ENCODE results near the gene SEM1.
"Not testable (repeated sequence)": the region's sequence is repeated elsewhere in the genome, so short reads cannot be mapped to it uniquely, and the experiment has no call there.

Gene SEM1

DNA sequence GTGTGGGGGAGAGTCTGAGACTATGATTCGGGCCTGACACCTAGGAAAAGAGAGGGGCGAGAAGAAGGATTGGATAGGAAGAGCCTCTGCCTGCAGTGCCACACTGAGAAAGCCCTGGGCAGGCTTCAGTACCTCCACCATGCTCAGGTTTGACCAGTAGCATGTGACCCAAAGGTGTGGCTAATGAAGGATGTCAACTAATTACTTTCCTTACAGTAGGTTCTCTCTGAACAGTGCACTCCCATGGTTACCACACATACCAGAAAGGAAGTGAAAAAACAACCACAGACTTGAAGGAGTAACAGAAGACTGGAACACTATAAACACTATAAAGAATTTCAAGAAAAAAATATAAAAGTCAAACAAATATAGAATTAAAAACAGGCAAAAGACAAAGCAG lies 46.2 kb downstream of the SEM1 start:
- DNase-seq (ENCODE audit: extremely low read depth, low read depth) = no peak
- TF ChIP-seq, protein P1, sequence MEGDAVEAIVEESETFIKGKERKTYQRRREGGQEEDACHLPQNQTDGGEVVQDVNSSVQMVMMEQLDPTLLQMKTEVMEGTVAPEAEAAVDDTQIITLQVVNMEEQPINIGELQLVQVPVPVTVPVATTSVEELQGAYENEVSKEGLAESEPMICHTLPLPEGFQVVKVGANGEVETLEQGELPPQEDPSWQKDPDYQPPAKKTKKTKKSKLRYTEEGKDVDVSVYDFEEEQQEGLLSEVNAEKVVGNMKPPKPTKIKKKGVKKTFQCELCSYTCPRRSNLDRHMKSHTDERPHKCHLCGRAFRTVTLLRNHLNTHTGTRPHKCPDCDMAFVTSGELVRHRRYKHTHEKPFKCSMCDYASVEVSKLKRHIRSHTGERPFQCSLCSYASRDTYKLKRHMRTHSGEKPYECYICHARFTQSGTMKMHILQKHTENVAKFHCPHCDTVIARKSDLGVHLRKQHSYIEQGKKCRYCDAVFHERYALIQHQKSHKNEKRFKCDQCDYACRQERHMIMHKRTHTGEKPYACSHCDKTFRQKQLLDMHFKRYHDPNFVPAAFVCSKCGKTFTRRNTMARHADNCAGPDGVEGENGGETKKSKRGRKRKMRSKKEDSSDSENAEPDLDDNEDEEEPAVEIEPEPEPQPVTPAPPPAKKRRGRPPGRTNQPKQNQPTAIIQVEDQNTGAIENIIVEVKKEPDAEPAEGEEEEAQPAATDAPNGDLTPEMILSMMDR (IDR thresholded peaks at IDR 0.05; ENCODE audit: low read depth, low read length) = no peak

DNA sequence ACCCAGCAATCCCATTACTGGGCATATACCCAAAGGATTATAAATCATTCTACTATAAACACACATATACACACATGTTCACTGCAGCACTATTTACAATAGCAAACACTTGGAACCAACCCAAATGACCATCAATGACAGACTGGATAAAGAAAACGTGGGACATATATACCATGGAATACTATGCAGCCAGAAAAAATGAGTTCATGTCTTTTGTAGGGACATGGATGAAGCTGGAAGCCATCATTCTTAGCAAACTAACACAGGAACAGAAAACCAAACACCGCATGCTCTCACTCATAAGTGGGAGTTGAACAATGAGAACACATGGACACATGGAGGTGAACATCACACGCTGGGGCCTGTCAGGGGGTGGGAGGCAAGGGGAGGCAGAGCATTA lies 47.5 kb downstream of the SEM1 start:
- DNase-seq (ENCODE audit: extremely low read depth, low read depth) = not testable (repeated sequence)

DNA sequence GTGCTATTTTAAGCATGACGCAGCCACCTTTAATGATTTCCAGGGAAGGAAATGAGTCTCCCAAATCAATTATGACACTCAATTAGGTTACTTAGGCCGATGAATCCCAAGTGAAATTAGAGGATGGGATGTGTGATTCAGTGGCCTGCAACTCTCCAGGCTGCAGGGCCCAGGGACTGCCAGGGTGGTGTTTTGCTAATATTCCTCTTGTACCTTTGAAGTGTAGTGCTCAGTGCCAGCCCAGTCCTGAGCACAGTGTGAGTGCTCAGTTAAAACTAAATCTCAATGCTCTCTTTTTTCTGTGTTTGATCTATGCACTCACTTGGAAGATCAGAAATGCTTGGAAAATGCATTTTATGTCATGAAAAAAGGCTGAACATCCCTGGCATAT lies 51.6 kb downstream of the SEM1 start:
- TF ChIP-seq, protein P1 (IDR thresholded peaks at IDR 0.05; ENCODE audit: low read depth, low read length) = no peak
- no peak for DNase-seq (ENCODE audit: extremely low read depth, low read depth)

DNA sequence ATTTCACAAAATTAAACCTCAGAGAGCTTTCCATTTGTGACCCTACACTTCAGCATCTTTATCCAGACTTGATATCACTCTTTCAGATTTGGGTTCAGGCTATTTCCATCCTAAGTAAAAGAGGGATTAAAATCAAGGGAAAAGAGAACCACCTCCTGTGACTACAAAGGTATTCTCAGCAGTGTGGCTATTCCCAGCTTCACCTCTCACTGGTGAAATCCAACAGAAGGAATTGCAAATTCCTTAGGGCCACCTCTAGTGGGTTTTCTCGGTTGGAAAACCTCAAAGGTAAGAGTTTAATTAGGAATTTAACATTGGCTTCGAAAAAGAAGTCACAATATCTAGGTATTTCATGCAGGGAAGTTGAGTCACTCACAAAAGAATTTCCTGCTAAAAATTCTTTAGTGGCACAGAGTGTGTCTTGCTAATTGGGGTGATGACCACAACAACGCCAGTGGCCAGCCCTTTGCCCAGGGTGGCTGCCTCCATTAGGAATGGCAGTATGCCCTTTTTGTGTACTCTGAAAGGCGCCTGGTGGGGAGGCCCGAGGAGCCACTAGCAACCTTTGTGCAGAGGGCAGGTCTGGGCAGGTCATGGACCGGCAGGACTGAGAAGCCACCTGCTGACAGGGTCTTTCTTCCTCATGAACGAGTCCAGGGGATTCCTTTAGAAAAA lies 52.2 kb downstream of the SEM1 start:
- DNase-seq (ENCODE audit: extremely low read depth, low read depth) = no peak
- TF ChIP-seq, protein P1 (IDR thresholded peaks at IDR 0.05; ENCODE audit: low read depth, low read length) = no peak

DNA sequence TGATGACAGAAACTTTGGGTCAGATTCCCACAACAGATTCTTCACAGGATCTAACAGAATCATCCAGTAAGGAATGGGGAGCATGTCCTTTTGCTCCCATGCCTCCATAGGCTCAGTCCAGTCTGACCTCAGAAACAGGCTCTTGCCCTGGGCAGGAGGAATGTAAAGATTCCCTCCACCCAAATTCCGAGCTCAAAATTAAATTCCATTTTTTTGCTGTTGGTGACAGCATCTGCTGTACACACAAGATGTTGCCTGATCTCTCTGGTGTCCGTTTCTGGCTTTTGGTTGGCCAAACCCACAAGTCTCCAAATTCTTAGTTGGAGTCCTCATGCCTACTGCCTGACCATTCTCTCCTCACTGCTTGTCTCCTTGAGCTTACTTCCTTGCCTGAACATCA lies 53.7 kb downstream of the SEM1 start:
- TF ChIP-seq, protein P1 (IDR thresholded peaks at IDR 0.05; ENCODE audit: low read depth, low read length) = no peak

DNA sequence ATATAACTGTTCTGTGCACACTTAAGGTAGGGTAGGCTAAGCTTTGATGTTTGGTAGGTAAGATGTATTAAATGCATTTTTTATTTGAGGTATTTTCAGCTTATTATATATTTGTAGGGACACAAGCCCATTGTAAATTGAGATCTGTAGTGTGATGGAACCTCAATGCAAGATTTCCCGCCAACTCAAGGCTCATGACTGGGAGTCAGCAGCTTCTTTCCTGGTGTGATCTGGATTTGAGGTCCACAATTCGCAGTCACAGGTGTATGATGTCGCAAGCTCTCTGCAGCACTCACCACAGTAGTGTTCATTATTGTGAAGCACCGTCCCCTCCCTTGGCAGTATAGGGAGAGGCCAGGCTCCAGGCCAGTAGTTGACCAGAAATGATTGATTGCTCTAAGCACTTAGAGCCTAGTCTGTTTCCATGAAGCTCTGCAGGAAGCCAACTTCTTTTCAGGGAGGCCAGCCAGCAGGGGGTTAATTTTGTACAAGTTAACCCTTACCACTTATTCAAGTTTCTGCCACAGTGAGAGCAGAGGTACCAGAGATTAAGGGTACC lies 54.9 kb downstream of the SEM1 start:
- DNase-seq (ENCODE audit: extremely low read depth, low read depth) = no peak
- TF ChIP-seq, protein P1 (IDR thresholded peaks at IDR 0.05; ENCODE audit: low read depth, low read length) = no peak

More for the DNA sequence above, 53.7 kb downstream of the SEM1 start:
- no peak for DNase-seq (ENCODE audit: extremely low read depth, low read depth)

DNA sequence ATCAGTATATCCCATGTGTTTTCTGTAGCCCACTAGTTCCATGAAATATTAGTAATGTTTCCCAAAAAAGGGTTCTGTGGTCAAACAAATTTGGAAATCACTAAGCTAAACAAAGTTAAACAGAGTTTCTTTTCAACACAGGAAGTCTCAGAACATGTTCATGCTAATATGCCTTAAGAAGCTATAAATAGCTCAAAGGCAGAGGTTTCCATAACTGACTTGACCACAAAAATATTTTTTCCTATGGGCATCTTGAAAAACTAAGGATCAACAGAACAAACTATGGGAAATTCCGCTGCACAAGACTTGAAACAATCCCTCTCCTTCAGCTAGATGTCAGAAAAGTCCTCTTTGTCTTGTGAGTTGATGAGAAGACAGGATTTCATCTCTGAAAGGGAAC lies 59.7 kb downstream of the SEM1 start:
- TF ChIP-seq, protein P1 (IDR thresholded peaks at IDR 0.05; ENCODE audit: low read depth, low read length) = no peak
- peak; percentile 19 for DNase-seq (ENCODE audit: extremely low read depth, low read depth)

DNA sequence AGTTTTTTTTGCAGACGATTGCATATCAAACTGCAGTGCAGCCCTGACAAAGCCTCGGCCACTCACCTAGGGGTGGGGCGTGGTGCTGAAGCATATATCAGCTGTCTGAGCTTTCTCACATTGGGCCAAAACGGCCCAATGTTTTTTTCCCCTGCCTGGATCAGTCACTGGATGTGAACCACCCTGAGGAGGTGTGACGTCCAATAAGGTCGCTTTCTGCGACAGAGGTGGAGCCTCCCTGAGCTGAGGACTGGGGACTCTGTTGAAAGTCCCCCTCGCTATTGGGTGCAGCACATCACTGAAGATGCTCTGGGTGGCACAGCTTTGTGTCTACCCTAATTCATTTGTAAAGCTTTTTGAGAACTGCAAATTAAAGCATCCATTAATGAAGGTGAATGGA lies 60.9 kb downstream of the SEM1 start:
- DNase-seq (ENCODE audit: extremely low read depth, low read depth) = no peak
- TF ChIP-seq, protein P1 (IDR thresholded peaks at IDR 0.05; ENCODE audit: low read depth, low read length) = no peak
